Measurements from ENCODE around the gene C10orf105.

Gene C10orf105

DNA sequence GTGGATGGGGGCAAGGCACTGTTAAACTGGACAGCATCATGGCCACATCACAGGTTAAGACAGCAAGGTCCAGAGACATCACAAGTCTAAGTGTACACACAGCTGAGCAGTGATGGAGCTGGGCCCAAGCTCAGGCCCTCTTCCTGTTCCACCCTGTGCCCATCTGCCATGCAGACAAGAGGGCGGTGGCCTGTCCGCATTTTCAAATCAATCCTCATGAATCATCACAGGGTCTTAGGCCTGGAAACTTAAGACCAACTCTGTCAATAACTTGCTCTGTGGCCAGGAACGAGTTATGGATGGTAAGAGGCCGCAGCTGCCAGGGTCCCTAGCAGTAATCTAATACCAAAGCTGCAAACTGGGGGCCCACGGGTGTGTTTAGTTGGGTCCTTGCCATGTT is 3.2 kb downstream of the C10orf105 start (continued):
- no peak for TF ChIP-seq TRIM28 (IDR thresholded peaks at IDR 0.05; ENCODE audit: borderline replicate concordance, low read length)
- no peak for TF ChIP-seq ZNF24 (tag by site-specific recombination; IDR thresholded peaks at IDR 0.05)
- TF ChIP-seq GFI1B (tag by site-specific recombination; IDR thresholded peaks at IDR 0.05): no peak
- TF ChIP-seq ZNF701 (tag by site-specific recombination; IDR thresholded peaks at IDR 0.05): no peak
- TF ChIP-seq IKZF3 (tag by site-specific recombination; IDR thresholded peaks at IDR 0.05): no peak
- no peak for TF ChIP-seq ZNF266 (tag by site-specific recombination; IDR thresholded peaks at IDR 0.05; ENCODE audit: low read depth)

DNA sequence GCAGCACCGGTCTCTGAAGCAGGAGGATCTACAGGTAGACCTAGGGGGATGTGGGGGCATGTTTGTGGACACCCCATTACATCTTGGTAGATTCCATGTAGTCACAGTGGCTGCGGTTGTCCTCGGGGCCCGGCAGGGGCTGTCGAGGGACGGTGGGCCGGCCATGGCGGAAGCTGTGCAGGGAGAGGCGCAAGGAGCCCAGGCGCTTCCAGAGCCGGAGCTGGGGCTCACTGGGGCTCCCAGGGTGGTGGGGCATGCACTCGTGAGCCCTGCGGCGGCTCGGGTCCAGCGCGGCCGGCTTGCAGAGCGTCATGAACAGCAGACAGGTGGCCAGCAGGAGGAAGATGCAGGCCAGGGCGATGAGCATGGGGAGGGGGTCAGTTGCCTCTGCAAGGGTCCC is 3.7 kb downstream of the C10orf105 start:
- H3K36me3 ChIP-seq (ENCODE audit: control insufficient read depth in 2 of 2, insufficient read depth in 1 of 2, low read length in 2 of 2): no peaks in the 10 kb centered on the region
- ChIA-PET POLR2A (no interaction called here), CTCF (interaction anchor here (1.0 to 1.5 kb wide), 2 partner anchors 10 to 402 kb away, joined by 3 to 6 read pairs; no protein-coding TSS in a partner anchor)
- no peak overlapping the region for H3K27ac ChIP-seq (ENCODE audit: extremely low read depth, low read depth, low read length)
- no peak overlapping the region for H3K4me3 ChIP-seq (ENCODE audit: low read depth, low read length)
- TF ChIP-seq ZNF16 (tag by site-specific recombination; IDR thresholded peaks at IDR 0.05; ENCODE audit: low read depth): no peak
- TF ChIP-seq, protein P1, sequence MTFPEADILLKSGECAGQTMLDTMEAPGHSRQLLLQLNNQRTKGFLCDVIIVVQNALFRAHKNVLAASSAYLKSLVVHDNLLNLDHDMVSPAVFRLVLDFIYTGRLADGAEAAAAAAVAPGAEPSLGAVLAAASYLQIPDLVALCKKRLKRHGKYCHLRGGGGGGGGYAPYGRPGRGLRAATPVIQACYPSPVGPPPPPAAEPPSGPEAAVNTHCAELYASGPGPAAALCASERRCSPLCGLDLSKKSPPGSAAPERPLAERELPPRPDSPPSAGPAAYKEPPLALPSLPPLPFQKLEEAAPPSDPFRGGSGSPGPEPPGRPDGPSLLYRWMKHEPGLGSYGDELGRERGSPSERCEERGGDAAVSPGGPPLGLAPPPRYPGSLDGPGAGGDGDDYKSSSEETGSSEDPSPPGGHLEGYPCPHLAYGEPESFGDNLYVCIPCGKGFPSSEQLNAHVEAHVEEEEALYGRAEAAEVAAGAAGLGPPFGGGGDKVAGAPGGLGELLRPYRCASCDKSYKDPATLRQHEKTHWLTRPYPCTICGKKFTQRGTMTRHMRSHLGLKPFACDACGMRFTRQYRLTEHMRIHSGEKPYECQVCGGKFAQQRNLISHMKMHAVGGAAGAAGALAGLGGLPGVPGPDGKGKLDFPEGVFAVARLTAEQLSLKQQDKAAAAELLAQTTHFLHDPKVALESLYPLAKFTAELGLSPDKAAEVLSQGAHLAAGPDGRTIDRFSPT (tag by site-specific recombination; IDR thresholded peaks at IDR 0.05): no peak
- TF ChIP-seq ZNF76 (tag by site-specific recombination; IDR thresholded peaks at IDR 0.05; ENCODE audit: borderline replicate concordance, low read depth): no peak
- no peak for TF ChIP-seq SCRT2 (tag by site-specific recombination; IDR thresholded peaks at IDR 0.05)
- TF ChIP-seq, protein P2, sequence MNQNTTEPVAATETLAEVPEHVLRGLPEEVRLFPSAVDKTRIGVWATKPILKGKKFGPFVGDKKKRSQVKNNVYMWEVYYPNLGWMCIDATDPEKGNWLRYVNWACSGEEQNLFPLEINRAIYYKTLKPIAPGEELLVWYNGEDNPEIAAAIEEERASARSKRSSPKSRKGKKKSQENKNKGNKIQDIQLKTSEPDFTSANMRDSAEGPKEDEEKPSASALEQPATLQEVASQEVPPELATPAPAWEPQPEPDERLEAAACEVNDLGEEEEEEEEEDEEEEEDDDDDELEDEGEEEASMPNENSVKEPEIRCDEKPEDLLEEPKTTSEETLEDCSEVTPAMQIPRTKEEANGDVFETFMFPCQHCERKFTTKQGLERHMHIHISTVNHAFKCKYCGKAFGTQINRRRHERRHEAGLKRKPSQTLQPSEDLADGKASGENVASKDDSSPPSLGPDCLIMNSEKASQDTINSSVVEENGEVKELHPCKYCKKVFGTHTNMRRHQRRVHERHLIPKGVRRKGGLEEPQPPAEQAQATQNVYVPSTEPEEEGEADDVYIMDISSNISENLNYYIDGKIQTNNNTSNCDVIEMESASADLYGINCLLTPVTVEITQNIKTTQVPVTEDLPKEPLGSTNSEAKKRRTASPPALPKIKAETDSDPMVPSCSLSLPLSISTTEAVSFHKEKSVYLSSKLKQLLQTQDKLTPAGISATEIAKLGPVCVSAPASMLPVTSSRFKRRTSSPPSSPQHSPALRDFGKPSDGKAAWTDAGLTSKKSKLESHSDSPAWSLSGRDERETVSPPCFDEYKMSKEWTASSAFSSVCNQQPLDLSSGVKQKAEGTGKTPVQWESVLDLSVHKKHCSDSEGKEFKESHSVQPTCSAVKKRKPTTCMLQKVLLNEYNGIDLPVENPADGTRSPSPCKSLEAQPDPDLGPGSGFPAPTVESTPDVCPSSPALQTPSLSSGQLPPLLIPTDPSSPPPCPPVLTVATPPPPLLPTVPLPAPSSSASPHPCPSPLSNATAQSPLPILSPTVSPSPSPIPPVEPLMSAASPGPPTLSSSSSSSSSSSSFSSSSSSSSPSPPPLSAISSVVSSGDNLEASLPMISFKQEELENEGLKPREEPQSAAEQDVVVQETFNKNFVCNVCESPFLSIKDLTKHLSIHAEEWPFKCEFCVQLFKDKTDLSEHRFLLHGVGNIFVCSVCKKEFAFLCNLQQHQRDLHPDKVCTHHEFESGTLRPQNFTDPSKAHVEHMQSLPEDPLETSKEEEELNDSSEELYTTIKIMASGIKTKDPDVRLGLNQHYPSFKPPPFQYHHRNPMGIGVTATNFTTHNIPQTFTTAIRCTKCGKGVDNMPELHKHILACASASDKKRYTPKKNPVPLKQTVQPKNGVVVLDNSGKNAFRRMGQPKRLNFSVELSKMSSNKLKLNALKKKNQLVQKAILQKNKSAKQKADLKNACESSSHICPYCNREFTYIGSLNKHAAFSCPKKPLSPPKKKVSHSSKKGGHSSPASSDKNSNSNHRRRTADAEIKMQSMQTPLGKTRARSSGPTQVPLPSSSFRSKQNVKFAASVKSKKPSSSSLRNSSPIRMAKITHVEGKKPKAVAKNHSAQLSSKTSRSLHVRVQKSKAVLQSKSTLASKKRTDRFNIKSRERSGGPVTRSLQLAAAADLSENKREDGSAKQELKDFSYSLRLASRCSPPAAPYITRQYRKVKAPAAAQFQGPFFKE (tag by site-specific recombination; IDR thresholded peaks at IDR 0.05; ENCODE audit: borderline replicate concordance): no peak
- no peak for TF ChIP-seq GLIS1 (tag by site-specific recombination; IDR thresholded peaks at IDR 0.05)
- no peak for TF ChIP-seq TRIM28 (IDR thresholded peaks at IDR 0.05; ENCODE audit: borderline replicate concordance, low read length)
- no peak for TF ChIP-seq ZNF366 (tag by site-specific recombination; conservative IDR thresholded peaks at IDR 0.05)
- no peak for TF ChIP-seq ZNF112 (tag by site-specific recombination; IDR thresholded peaks at IDR 0.05)
- TF ChIP-seq, protein P3, sequence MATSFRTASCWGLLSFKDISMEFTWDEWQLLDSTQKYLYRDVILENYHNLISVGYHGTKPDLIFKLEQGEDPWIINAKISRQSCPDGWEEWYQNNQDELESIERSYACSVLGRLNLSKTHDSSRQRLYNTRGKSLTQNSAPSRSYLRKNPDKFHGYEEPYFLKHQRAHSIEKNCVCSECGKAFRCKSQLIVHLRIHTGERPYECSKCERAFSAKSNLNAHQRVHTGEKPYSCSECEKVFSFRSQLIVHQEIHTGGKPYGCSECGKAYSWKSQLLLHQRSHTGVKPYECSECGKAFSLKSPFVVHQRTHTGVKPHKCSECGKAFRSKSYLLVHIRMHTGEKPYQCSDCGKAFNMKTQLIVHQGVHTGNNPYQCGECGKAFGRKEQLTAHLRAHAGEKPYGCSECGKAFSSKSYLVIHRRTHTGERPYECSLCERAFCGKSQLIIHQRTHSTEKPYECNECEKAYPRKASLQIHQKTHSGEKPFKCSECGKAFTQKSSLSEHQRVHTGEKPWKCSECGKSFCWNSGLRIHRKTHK (tag by site-specific recombination; IDR thresholded peaks at IDR 0.05): no peak
- TF ChIP-seq ZIC2 (tag by site-specific recombination; IDR thresholded peaks at IDR 0.05): no peak
- TF ChIP-seq ZNF146 (tag by site-specific recombination; IDR thresholded peaks at IDR 0.05): no peak
- TF ChIP-seq ZNF473 (tag by site-specific recombination; IDR thresholded peaks at IDR 0.05): no peak
- TF ChIP-seq ZNF202 (tag by site-specific recombination; IDR thresholded peaks at IDR 0.05; ENCODE audit: borderline replicate concordance): no peak
- TF ChIP-seq ZNF555 (tag by site-specific recombination; conservative IDR thresholded peaks at IDR 0.05): no peak
- TF ChIP-seq ZNF654 (tag by site-specific recombination; IDR thresholded peaks at IDR 0.05; ENCODE audit: low read depth): no peak
- TF ChIP-seq, protein P4, sequence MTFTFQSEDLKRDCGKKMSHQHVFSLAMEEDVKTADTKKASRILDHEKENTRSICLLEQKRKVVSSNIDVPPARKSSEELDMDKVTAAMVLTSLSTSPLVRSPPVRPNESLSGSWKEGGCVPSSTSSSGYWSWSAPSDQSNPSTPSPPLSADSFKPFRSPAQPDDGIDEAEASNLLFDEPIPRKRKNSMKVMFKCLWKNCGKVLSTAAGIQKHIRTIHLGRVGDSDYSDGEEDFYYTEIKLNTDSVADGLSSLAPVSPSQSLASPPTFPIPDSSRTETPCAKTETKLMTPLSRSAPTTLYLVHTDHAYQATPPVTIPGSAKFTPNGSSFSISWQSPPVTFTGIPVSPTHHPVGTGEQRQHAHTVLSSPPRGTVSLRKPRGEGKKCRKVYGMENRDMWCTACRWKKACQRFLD (tag by site-specific recombination; IDR thresholded peaks at IDR 0.05): no peak
- no peak for TF ChIP-seq ZNF292 (tag by site-specific recombination; IDR thresholded peaks at IDR 0.05; ENCODE audit: borderline replicate concordance, low read depth)
- TF ChIP-seq ZNF174 (tag by site-specific recombination; IDR thresholded peaks at IDR 0.05): no peak
- no peak for TF ChIP-seq ZNF530 (tag by site-specific recombination; IDR thresholded peaks at IDR 0.05; ENCODE audit: low read depth)
- H3K9me3 ChIP-seq (ENCODE audit: control insufficient read depth, insufficient read depth, low read depth, low read length): no peaks in the 10 kb centered on the region
- no peaks in the 10 kb centered on the region for H3K4me1 ChIP-seq (ENCODE audit: control insufficient read depth, insufficient read depth, low read length)
